Midbrain (tissue), 1 donor: ENCODE results near the gene OGFRL1.

Source experiments
- DNase-seq: peaks from one replicate; lab custom pipeline; 2025; lab: John Stamatoyannopoulos, UW

The OGFRL1 gene

DNA sequence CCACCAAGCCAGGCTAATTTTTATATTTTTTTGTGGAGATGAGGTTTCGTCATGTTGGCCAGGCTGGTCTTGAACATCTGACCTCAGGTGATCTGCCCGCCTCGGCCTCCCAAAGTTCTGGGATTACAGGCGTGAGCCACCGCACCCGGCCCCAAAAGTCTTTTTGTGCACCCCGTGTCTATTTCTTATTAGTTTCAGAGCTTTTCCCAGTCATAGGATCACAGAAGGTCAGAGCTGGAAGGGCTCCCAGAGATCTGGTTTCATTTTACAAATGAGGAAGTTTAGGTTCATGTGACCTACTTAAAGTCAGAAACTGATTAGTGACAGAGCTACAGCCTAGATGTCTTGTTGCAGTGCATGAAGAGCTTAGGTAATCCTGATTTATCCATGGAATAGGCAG is 1.6 kb upstream of the OGFRL1 start:
- peak; percentile 56 for DNase-seq

DNA sequence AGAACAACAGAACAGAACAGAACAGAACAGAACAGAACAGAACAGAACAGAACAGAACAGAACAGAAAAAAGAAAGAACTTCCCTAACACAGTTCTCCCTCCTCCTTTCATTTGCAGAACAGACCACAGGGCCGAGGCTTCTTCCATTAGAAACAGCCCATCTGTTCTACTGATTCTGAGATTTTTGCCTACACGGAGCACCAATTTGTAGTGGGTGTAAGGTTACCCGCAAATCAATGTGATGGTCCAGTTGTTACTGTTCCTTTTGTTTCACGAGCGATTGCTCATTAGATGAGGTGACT is 734 bp upstream of the OGFRL1 start:
- peak; percentile 61 for DNase-seq

DNA sequence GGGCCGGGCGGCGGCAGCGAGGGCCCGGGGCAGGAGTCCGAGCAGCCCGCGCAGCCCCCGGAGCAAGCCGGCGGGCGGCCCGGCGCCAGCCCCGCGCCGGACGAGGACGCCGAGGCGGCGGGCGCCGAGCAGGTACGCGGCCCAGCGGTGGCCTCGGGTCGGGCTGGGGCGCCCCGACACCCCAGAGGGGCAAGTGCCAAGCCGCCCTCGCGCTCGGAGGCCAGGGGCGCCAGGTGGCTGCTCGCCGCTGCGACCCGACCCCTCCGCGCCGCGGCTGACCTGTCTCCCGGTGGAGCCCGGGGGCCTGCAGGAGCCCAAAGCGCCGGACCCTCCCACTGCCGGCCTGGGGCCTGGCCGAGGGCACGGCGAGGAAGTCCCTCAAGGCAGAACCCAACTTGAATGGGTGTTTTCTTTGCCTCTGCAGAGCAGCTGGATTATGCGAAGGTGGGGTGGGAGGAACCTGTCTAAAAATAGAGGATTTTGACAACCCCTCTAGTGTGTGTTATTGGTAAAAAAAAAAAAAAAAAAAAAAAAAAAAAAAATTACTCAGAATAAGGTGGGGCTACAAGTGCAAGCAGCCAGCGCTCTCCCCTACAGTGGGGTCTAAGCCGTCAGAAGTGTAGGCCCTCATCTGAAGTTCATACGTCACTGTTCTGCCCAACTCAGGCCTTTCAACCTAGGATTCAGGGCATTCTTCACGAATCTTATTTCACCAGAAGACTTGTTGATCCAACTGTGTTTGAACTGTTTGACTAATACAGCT is 609 bp downstream of the OGFRL1 start:
- DNase-seq = no peak

DNA sequence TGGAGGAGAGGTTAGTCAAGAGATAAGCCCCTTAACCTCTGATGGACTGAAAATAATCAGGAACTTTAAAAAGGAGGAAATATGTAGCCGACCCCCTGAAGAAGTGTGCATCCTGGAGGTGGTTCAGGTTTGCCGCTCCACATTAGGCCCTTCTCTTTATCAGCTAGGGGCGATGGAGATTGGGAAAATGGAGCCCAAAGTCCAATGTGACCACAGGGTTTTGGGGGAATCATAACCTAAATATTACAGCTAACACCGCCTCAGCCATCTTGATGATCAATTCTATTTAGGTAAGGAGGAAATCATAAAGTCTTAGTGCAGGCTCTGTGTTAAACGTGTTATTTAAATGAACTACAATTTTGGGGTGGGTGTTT is 1.2 kb downstream of the OGFRL1 start:
- DNase-seq = no peak

DNA sequence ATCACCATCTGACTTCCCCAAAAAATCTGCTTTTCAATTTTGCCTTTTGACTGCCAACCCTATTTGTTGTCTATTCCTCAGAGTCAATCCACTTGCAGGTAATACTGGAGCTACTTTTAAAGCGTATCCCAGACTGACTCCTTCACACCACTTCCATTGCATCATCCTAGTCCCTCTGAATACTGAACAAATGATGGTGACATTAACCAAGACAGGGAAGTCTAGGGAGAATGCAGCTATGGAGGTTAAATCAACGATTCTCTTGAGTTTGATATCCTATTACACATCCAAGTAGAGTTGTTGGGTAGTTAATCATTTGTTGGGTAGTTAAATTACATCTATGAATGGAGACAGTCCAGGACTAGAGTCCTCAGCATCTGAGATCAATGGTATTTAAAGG is 2.0 kb downstream of the OGFRL1 start:
- DNase-seq = peak; percentile 40

DNA sequence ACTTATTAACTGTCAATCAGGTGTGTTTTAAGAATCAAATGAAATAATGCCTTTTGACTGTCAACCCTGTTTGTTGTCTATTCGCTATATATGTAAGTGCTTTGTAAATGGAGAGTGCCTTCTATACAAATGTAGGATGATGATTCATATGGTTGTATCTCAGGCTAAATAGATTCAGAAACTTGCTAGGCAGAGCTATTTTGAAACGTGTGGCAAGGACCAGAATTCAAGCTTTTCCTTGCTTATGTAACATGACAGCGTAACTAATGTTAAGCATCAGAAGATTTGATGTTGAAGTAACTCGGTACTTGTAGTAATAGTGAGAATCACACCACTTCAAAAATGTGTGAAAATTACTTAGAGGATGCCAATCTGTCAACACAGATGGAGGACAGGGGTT is 3.4 kb downstream of the OGFRL1 start:
- DNase-seq = peak; percentile 23

DNA sequence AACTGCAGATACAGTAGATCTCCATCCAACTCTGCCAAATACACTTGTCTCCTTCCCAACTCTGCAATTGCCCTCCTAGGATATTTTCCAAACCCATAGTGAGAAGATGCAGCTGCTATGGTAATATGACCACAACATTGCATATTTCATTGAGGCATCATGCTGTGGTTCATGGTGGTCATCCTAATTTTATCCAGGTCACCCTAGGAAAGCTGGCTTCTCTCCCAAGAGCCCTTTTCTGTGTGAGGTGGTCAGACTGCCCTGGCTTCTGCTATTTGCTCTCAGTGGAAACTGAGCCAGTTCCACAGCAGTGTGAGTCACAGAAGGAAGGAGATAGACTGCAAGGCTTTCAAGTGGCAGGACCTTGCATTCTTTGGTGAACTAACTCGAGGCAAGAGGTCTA is 5.5 kb downstream of the OGFRL1 start:
- DNase-seq = no peak

DNA sequence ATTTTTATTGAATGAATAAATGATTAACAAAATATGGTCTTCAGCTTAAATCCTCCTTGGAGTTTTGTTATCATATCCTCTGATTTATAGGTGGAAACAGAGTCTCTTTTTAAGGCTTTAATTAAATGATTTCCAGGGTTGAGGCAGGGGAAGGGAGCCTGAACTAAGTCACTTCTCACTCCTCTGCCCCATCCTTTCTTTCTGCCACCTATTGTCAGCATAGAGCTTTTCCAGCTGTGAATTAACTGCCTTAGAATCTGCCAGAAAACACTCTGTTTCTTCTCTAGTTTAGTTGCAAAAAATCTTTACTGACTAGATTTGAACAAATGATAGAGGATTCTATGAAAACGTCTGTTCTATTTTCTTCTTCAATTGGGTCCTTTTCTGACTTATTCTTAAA is 9.8 kb downstream of the OGFRL1 start:
- DNase-seq = no peak

DNA sequence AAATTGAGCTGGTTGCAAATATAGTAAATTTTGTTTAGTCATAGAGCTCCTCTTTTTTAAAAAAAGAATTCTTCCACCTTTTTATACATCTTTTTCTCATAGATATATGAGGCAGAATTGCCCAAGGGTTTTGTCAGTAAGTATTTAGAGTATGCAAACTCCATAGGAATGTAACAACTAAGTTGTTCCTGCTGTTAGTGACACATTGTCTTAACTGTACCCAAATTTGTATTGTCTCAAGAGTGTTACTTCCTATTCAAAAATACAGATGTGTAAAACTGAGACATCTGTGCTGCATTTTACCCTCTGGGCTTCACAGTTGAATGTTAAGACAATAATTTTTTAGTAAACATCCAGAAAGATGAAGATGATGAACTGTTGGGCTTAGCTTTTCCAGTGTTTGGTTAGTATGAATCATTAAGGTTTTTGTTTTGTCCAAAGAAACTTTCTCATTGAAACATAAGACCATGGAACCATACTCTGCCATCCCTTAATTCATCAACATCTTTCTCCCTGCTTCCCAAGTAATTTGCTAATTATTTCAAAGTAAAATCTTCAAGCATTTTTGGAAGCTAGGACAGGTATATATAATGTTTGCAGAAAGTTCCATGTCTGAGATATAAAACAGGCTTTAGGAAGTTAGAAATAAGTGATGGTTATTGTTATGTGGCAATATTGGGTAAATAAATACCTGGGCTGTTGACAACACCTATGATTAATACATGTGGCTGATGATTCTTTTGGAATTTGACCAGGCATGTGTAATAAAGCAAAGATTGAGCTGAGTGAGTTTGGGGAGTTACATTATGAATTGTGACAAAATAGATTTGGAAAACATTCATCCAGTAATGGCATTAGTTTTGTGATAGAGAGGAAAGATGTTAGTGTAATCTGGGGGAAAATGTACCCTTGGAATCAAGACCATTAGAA is 11.2 kb downstream of the OGFRL1 start:
- no peak for DNase-seq

DNA sequence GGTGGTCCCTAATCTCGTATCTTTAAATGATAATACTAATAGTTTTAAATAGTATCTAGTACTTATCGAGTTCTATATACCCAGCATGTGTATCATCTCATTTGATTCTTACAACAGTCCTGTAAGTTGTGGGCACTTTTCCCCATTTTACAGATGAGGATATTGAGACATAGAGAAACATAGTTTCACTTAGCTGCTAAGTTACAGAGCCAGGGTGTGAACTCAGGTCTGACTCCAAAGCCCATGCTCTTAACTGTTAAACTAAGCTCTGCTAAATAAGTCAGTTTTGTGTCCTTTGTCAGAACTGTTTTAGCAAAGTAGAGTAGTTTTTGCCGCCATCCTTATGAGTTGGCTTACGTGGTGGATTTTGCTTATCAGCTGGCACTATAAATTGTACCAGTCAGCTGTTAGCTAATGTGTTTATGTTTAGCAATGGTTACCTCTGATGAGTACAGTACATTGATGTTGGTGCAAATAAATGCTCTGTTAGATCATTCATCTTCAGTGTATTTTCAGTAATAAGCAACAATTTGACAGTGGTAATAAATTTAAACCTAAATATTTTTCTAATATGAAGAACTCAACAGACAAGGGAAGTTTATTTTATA is 12.1 kb downstream of the OGFRL1 start:
- DNase-seq = no peak

DNA sequence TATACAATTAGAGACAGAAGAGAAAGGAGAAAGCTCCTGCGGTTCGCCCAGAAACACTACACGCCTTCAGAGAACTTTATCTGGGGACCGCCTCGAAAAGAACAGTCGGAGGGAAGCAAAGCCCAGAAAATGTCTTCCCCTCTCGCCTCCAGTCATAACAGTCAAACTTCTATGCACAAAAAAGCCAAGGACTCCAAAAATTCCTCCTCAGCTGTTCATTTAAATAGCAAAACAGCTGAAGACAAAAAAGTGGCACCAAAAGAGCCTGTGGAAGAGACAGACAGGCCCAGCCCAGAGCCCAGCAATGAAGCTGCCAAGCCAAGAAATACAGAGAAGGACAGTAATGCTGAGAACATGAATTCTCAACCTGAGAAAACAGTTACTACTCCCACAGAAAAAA is 12.9 kb downstream of the OGFRL1 start:
- DNase-seq = no peak

DNA sequence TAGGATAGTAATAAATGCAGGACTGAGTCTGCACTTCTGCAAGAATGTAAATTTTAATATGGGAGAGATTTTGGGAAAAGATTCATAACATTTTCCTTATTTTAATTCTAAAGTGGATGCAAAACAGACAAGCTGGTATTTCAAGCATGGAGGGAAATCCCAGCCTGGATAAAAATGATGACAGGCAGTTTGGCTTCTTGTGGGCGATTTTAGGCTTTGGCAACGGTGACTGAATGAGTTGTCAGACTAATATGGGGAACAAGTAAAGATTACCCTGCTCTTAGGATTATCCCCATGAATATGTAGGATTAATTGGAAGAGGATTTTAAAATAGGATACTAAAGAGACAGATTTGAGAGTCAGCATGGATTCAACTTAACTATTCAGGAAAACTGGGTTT is 21.0 kb downstream of the OGFRL1 start:
- DNase-seq = no peak

DNA sequence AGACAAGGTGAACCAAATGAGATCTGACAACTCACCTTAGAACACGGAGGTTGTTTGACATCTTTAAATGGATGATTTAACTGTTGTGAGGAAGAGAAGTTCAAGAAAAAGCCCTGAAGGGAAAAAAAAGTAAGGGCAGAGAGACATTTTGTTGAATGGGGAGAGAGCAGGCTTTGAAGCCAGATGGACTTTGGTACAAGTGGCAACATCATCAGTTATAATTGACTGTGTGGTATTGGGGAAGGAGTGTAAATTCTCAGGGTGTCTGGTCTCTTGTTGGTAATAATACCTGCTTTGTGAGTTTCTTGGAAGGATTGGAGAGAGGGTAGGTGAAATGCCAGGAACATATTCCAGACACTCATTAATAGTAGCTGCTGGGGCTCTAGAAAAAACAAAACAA is 21.6 kb downstream of the OGFRL1 start:
- no peak for DNase-seq

DNA sequence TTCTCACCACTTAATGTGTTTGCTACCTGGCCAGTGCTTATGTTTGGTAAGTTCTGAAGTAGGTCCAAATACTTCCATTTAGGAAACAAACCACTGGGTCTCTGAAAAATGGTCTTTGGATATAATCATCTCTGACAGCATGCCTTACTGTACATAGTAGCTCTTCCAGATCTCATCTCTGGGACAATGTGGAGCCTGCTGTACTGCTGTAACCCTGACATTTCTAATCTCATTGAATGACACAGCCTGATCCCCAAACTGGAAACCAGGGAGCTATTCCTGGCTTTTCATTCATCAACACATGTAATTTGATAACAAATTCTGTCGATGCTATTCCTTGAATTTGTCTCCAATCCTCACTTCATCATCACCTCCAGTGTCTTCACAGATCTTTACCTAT is 23.5 kb downstream of the OGFRL1 start:
- no peak for DNase-seq

DNA sequence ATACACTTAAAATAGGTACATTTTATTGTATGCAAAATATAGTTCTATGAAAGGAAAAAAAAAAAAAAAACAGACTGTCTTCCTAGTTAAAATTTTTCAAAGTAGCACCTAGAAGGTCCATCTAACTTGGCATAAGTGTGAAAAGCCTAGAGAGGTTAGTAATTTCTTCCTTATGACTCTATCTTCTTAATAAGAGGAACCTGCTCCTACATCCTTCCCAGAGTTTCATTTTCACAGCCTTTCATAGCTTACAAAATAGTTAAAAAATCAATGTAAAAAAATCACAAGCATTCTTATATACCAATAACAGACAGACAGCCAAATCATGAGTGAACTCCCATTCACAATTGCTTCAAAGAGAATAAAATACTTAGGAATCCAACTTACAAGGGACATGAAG is 28.8 kb downstream of the OGFRL1 start:
- DNase-seq = no peak

DNA sequence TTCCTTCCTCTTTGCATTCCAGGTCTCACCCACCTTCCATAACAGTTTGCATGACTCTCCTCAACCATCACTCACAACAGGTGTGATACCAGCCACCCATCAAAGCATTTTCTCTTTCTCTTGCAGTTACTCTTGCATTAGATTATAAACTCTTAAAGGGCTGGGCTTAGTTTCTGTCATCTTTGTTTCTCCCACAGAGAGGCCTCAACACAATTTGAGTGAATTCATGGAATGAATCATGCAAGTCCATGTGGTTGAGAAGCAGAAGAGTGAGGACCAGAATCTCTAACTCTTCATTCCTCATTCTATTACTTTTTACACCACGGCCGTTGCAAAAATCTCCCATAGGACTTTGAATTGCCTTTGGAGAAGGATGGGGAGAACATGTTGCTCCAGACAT is 31.4 kb downstream of the OGFRL1 start:
- DNase-seq = no peak

DNA sequence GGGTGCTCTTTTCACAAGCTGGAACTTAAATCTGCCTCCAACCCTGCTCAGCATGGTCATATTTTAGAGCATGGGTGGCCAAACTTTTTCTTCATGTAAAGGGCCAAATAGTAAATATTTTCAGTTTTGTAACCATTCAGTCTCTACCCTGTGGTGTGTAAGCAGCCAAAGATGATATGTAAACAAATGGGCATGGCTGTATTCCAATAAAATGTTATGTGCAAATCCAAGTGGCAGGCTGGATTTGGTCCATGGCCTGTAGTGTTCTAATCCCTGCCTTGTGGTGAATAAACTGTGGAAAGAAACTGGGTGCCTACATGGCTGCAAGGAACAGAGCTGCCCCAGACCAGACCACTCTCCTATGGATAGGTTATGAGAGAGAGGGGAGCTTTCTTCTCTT is 32.7 kb downstream of the OGFRL1 start:
- DNase-seq = no peak

DNA sequence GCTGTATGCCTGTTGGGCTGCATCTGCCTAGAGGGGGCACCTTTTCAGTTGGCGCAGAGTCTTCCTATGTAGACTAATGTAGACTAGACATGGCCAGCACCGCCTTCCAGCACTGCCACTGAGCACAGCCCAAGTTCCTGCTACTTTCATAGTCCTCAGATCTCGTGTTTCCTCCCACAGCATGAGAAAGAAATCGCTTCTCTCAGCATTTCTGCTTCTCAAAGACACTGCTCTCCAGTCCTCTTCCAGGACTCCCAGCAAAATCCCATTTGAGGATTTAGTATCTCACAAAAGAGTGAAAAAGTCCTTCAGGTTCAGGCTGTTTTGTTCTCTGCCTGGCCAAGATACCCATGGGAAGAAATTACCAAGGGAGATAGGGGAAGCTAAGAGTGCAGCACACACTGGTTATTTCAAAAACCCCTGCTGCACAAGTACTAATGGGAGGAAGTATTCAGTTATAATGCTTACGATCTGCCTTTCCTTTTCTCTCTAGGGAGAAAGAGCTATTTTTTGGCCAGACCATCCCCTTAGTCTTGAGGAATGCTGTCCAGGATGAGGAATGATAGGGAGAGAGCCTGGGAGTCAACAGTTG is 35.7 kb downstream of the OGFRL1 start:
- DNase-seq = peak; percentile 17

DNA sequence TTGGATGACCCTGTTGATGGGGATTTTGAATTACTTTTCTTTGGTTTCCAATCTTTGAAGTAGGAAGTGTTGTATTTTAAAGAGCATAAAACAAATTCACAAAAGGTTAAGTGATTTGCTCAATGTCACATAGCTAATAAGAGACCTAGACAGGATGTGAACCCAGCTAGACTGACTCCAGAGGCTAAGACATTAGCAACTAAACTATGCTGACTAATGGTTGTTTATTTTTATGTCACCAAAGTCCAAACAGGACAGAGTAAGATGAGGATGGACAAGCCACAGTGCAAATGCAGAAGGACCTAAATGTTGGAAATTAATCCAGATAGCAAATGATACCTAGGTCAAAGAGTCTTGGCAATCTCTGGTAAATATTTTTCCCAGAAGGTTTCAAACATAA is 38.0 kb downstream of the OGFRL1 start:
- no peak for DNase-seq

DNA sequence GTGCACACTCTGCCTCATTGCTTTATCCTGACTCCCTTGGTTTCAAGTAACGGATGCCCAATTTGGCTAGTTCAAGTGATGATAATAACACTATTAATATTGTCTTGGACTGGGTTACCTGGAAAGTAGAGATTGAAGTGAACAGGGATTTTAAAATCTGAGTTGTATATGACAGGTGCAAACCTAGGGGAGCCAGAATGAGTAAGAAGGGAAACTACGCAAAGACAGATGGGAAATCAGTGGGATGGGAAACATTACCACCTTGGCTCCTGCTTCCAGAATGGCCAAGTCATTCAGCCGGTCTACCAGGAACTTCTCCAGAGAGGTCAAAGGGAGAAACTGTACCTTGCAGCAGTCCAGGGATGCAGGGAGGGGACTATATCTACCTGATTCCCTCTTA is 41.9 kb downstream of the OGFRL1 start:
- DNase-seq = no peak

DNA sequence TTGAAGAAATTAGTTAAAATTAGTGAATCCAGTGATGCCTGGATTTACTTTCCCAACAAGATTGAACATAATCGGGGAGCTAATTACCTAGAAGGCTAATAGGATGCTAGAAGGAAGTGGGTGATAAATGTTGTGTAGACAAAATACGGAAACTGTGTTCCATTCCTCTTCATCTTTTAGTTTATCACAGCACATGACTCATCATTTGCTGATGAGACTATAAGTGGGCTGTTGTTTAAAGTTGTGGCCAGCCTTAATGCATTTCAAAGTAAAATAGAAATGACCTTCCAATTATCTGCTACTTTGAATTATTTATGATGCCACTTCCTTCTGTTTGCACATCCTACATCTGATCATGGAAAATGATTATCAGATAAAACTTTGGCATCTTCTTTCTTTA is 43.4 kb downstream of the OGFRL1 start:
- no peak for DNase-seq

DNA sequence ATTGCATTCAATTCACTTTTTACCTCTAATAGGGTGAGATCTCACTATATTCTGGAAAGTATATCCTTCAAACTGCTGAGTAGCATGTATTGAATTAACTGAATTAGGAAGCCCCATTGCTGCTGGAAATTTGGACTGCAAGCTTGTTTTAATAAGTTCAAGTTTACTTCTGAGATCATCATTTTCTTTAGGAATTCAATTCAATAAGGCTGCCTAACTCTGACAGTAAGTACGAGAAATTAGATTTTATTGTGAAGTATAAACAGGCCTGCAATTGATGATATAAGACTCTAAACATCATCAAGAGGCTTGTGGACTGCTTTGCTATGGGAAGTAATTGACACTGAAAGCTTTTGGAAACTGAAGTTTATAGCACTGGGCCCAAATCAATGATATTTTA is 44.4 kb downstream of the OGFRL1 start:
- no peak for DNase-seq

DNA sequence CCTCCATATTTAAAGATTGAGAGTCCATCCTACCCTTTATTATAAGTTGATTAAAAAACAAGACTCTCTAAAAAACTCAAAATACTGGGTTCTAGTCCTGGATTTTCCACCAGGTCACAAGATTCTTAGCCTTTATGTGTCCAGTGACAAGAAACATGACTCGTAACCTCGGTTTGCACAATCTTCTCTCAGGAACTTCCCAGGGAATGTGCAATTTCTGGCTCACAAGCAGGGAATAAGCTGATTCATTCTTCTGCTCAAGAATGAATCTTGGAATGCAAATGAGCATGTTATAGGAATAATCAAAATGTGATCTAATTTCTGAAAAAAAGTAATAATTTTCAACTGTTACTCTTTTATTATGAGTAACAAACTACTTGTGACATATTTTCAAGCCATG is 45.1 kb downstream of the OGFRL1 start:
- no peak for DNase-seq
